NCI-H2196 (cell line): Measurements from ENCODE around the gene NADK.

Experiments used
- DNase-seq: peaks from one replicate; lab custom pipeline; 2025; ENCODE audit not compliant: unreplicated experiment; lab: John Stamatoyannopoulos, UW

The NADK gene, protein sequence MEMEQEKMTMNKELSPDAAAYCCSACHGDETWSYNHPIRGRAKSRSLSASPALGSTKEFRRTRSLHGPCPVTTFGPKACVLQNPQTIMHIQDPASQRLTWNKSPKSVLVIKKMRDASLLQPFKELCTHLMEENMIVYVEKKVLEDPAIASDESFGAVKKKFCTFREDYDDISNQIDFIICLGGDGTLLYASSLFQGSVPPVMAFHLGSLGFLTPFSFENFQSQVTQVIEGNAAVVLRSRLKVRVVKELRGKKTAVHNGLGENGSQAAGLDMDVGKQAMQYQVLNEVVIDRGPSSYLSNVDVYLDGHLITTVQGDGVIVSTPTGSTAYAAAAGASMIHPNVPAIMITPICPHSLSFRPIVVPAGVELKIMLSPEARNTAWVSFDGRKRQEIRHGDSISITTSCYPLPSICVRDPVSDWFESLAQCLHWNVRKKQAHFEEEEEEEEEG

DNA sequence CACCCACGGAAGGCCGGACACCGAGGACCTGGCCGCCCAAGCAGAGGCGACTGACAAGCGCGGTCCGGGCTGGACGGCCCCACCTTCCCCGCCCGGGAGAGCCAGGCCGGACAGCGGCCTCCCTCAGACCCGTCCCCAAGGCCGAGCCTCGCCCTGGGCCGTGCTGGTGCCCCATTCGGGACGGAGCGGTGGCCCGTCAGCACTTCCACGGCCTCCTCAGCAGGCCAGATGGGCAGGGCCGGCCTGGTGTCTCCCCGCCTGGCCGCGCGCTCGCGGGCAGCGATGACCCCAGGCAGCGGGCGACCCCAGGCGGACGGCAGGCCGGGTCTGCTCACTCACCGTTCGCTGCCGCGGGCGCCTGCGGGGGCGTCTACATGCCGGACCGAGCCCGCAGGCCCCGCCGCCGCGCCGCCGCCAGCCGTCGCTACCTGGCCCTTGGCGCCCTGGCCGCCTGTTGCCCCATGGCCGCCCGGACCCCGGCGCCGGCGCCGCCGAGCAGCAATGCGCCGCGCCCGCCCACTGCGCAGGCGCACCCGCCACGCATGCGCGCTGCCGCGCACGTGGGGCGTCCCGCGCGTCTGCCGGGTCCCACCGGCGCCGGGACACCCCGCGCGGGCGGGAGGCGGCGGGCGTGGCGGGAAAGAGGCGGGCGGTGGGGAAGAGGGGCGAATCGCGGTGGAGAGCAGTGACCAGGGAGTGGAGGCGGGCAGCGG lies at the start of gene NADK:
Gene NADK (minus strand): TSS at position 521 of the 713 bp plus-strand sequence. CDS start 13,064 bp downstream, outside the sequence.
- peak; percentile 77 for DNase-seq

DNA sequence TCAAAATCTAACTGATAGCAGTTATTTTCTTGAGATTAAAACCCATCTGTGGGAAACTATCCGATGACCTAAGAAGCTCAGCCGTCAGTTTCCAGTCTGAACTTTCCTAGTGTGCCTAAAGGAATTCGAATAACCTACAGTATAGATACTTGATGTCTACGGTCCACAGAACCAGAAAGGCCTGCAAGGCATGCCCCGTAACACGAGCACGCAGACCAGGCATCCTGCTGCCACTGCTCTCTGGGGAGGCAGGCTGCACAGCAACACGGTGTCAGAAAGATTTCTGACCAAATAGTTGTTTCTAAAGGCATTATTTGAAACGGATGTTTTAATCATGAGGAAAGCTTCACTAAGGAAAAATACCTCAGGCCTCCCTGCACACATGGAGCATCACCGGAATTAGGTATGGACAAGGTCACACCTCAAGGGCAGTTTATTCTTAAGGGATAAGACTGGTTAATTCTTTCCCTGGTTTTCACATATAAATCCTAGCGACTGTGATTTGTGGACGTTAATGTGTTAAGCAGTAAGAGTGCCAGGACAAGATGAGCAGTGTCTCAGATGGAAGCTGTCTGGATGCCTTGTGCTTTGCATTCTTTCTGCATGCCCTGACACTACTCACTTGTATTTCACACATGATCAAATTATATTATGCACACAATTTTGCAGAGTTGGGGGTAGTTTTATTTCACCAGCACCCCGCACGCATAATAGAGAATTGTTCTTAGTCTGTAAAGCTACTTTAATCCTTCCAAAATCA lies 49.0 kb upstream of the NADK start:
- no peak for DNase-seq

DNA sequence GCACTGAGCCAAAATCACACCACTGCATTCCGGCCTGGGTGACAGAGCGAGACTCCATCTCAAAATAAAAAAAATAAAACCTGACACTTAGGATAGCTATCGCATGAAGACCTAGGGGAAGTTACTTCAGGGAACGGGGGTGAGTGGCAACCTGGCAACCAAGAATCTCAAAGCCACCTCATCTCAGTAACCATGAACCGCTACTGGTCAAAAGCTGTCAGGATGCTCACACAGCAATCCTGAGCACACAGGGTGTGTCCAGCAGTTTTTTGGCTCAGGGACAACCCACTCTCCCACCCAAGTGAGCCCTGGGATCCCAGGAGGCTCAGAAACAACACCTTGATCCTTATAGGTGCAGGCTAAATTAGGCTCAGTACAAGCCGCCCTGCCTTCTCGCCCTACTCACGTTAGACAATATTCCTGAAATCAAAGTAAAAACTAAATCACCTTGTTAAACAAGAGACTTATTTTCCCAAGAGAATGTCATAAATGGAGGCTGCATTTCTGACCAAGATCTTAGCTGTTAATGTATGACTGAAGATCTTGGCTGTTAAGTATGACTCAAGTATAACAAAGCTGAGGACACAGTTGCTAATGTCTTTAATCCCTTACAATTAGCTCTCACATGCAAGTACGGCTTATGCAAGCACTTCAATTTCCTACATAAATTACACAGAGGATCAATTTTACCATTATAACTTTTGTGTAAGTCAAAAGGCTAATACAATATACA lies 48.3 kb upstream of the NADK start:
- no peak for DNase-seq

DNA sequence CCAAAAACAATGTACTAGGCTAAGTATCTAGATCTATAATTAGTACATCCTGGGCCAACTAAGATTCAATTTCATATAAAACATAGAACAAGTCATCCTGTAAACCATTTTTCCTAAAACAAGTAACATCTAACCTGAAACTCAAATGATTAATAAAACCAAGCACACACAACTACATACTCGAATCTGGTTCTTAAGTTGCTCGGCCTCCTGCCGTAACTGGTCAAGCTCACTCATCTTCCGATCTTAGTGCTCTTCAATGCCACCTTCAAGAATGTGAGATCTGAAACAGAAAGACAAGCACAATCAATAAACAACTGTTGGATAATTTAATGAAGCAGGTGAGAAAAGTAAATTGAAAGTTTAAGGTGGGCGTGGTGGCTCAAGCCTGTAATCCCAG lies 46.9 kb upstream of the NADK start:
- no peak for DNase-seq

DNA sequence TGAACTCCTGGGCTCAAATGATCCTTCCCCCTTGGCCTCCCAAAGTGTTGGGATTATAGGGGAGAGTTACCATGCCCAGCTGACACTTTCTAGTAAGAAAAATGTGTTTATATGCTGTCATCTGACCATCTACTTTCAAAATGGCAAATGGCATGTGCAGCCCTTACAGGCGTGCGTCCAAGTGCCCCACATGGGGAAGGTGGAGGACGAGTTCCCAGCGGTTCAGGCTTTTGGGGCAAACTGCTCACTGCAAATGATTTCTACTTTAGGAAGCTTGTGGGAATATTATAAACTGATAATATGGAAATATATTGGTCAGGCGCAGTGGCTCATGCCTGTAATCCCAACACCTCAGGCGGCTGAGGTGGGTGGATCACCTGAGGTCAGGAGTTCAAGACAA lies 41.5 kb upstream of the NADK start:
- no peak for DNase-seq

DNA sequence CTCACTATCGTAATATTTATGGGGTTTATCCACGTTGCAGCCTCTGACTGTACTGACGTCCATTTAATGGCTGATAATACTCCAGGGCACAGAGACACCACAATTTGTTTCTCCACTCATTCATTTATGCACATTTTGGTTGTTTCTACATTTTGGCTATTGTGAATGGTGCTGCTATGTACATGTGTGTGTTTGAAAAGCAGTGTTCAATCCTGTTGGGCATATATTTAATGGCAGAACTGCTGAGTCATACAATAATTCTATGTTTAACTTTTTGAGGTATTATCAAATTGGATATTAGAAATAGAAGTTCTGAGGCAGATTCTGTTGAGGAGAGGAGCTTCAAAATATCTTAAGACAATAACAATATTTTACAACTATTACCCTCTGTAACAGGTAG lies 39.0 kb upstream of the NADK start:
- DNase-seq: no peak

DNA sequence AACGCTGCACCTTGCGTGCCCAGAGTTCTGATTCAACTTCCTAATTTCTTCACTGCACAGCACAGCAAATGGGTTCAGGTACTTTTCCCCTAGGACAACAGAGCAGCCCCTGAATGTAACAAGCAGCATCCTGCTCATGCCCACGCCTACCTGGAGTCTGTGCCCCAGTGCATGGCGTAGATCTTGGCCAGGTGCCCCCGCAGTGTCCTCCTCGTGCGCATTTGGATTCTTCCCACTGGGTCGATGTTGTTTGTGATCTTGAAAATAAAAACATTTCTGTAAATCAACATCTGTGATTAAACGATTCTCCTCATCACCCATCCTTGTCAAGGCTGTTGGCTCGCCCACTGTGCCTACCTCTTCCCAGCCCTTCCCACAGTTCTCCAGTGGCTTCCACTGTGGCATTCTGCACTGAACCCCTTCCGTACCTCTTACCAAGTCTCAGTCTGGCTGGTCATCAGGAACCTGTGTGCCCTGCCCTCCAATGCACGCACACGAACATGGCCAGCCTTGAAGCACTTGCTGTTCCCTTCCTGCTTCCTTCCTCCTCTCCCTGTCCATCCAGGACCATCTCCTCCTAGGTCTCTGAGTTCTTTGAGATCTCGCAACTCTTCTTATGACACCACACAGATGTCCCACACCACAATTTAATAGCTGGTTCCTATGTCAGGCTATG lies 37.5 kb upstream of the NADK start:
- no peak for DNase-seq

DNA sequence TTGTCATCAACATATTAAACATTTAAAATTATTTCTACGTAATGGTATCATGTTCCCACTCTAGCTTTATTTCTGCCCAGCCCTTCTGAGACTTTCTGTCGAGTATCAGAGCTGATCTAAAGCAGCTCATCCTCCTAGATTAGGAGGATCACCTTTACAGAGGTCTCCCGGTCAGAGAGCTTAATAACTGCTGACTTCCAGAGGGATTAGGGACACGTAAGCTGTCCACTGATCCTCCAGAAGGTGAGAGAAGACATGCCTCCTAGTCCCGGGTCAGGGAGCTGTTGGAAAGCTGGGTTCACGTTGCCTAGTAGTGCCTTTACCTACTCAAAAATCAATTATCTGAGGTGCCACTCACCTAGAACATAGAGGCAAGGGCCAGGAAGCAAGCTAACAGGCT lies 31.2 kb upstream of the NADK start:
- no peak for DNase-seq

DNA sequence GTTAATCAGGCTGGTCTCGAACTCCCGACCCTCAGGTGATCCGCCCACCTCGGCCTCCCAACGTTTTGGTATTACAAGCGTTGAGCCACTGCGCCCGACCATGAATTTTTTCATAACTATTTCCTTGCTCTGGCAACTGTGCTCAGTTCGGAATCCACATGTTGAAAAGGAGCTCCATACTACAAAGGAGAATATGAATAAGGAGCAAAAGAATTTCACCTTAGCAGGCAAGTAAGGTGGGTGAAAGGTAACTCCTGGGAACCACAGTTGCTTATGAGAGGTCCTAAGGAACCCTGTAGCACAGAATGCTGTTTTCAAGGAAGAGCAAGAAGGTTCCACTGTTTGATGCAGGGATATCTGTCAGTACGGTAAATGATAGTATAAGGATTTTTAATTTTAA lies 29.9 kb upstream of the NADK start:
- no peak for DNase-seq

DNA sequence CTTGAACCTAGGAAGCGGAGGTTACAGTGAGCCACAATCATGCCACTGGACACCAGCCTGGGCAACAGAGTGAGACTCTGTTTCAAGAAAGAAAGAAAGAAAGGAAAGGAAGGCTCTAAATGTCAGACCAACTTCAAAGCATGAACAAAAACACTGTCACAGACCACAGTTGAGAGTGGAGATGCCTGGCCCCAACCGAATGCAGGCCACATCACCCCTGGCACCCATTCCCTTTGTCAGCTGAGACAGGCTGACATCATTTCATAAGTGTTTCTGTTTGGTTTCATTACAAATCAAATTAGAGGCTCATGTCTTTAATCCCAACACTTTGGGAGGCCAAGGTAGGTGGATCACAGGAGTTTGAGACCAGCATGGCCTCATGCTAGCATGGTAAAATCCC lies 28.6 kb upstream of the NADK start:
- no peak for DNase-seq

DNA sequence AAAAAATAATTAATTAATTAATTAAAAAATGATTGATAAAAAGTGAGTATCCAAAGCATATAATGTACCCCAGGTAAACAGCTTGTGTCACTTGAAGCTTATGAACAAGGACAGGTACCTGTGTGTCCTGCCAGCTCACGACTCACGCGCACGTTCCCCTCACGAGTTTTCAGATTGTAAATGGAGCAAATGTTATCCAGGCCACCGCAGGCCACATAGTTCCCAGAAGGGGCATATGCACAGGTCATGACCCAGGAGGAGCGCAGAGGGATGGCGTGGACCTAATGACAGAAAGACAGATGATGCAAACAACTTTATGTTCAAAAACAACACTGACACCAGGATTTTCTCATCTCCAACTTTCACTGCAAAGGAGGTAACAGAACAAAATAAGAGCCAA lies 26.0 kb upstream of the NADK start:
- DNase-seq: no peak

DNA sequence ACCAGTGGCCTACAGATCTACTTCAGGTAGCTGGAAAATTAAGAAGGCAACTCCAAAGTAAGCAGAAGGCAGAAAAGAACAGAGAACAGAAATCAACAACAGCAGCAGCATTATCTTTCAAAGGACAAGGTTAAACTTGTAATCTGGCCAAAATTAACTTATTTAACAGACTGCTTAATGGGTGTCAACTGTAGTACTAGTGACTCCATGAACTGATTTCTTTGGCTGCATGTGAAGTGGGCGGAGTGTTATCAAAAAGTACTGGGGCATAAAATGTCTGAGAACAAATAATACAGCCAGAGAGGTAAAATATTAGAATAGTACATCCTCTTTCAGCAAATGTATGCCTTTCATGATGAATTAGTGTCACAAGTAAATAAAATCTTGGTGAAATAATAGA lies 24.6 kb upstream of the NADK start:
- DNase-seq: no peak

DNA sequence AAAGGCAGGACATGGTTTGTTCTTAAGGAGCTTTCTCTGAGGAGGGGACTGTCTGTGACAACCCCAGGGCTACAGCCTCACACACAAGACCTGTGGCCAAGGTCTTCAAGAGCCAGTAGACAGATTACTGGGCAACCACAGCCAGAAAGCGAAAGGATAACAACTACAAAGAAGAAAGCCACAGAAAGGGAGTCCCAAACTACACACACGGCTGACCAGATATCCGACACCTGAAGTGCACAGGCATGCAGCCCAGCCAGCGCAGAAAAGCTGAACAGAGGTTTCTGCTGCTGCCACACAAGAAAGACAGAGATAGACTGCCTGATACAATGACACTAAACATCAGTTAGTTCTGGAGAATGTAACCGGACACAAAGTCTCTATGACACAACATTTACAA lies 21.4 kb upstream of the NADK start:
- no peak for DNase-seq

DNA sequence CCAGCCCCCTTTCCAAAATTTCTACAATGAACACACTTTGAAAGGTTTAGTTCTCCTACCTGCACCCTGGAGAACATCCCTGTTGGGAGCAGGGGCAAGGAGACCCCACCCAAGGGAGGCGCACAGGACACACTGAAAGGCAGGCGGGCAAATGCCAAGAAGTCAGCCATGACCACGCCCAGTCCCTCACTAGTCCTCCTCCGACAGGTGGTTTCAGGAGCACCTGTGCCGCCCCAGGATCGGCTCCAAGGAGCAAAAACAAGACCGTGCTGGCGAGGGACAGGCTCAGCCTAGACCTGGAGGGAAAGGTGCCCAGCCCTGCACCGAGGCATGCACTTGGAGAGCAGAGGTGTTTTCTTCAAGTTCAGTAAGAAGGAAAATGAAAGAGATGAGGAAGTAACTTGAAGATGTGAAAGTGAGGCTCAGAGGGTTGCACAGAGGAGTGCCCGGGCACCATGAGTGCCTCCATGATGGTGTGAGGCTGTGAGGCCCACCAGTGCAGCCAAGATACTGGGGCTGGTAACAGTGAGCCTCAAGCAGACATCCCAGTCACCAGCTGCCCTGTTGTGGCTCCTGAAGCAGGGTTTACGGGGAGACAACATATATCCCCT lies 19.6 kb upstream of the NADK start:
- no peak for DNase-seq

DNA sequence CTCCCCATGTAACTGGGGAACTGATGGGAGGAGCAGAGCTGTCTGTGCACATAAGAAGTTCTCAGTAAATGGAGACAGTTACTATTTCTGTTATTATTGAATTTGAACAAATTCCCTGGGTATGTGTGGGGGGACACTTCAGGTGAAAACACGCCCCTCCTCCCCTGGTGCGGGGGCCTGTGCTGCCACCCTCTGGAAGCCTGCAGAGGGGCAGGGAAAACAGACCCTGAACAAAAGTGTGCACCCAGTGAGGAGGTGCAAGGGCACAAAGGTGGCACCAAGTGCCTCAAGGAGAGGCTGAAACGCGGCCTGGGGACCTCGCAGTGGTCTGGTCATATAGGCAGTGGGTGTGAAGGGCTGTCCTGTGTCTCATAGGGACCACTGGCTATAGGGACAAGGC lies 18.2 kb upstream of the NADK start:
- no peak for DNase-seq

DNA sequence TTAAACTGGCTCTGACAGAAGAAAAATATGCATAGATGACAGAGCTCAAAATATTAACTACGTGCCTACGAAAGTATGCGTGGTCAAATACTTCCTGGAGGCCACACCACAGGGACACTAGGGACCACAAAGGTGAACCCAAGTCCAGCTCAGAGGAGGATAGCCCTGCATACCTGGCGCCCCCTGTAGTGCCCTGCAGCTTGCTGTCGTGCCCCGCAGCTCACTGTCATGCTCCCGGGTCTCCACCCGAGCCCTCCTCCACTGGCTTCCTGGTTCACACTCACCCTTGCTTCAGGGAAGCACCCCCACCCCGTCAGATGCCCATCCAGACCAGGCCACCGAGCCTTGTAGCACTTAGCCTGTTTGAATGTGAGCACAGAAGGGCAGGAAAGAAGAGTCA lies 16.7 kb upstream of the NADK start:
- no peak for DNase-seq

DNA sequence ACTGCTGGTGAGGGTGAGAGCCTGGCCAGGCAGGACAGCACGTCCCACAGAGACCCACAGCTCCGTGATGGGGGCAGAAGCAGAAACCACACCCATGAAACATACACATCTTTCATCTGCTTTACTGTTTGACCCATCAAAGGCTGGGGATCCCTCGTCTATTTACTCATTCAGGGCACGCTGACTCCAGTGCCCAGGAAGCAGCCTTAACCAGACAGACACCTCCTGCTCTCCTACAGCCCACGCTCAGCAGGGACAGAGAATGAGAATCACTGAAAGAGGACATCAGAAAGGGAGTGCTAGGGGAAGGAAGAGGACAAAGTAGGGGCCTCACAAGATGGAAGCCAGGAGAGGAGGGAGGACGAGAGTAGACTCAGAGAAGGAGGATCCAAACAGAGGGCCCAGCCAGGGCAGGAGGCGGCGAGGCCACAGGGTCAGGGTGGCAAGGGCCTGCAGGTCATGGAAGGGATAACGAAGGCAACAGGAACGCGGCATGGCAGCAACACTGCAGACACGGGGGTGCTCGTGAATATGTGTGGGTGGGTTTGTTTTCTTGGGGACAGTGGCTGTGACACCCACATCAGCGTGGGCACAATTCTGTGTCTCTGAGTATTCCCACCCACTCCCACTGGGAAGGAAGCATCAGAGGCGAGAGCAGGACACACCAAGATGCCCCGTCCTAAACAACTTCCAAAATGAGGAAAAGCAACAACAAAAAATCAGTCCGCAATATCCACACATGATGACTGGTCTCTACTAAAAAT lies 15.4 kb upstream of the NADK start:
- DNase-seq: no peak

DNA sequence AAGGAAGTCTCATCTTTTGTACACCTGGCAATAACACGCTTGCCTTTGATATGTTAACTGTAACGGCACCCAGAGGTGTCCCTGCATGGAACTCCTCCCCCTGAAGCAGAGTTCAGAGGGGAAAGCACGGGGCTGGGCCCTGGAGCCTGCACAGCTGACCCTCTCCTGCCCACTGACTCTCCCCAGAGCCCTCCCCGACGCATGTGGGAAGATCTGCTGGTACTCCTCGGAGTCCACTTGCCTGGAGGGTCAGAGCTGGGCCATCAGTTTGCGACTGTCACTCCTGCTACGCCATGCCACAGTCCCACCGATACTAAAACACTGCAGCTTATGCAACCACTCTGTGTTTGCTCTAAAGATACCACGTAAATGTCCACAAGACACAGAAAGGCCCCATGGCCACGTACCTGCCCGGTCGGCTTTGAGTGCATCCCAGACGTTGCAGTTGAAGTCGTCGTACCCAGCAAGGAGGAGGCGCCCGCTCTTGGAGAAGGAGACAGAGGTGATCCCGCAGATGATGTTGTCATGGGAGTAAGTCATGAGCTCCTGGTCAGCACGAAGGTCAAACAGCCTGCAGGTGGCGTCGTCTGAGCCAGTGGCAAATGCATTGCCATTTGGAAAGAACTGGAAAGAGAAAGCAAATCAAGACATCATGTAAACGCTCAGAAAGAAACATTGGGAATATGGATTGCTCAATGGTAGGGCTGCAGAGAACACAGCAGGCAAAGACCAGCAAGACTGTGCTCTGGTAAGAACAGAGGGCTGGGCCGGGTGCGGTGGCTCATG lies 10.6 kb upstream of the NADK start:
- peak; percentile 56 for DNase-seq

DNA sequence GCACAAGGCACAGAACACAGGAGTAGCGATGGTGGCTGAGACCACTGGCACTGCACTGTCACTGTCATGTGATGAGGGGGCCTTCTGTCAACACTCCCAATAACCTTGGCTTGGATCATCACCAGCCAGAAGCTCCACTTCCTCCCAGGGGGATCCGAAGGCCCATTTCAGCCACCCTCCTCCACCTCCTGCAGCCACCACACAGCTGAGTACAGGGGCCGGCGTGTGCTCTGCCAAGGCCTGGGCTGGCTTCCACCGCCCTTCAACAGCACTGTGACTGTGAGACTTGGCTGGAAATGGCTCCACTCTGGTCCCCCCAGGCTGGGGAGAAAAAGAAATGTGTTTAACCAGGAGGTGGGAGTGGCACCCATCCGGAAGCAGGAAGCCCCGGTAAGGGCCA lies 9.9 kb upstream of the NADK start:
- DNase-seq: no peak
